KMS-11 (cell line): ENCODE data around the gene RPUSD3.
"Not testable (repeated sequence)": the region's sequence is repeated elsewhere in the genome, so short reads cannot be mapped to it uniquely, and the experiment has no call there.

Source experiments
- H2AFZ ChIP-seq: fragments of 200-600 bp; sonication (generic); 2 replicates; pipeline ENCODE4 v1.6.1; 2016; ENCODE audit warnings: antibody characterized with exemption, mixed run types, low read depth
- H3K27ac ChIP-seq: fragments of 200-600 bp; sonication (generic); 2 replicates; pipeline ENCODE4 v1.6.1; 2016; ENCODE audit warnings: mild to moderate bottlenecking, mixed run types
- H3K27me3 ChIP-seq: fragments of 200-600 bp; sonication (generic); 2 replicates; pipeline ENCODE4 v1.6.1; 2017; ENCODE audit warnings: mild to moderate bottlenecking, low read depth, mixed run types, moderate library complexity; ENCODE audit not compliant: insufficient read depth
- H3K36me3 ChIP-seq: fragments of 200-600 bp; sonication (generic); 2 replicates; pipeline ENCODE4 v1.6.1; 2017; ENCODE audit warnings: mild to moderate bottlenecking, mixed run types; ENCODE audit not compliant: insufficient read depth
- H3K4me1 ChIP-seq: fragments of 200-600 bp; sonication (generic); 2 replicates; pipeline ENCODE4 v1.6.1; 2016; ENCODE audit warnings: mild to moderate bottlenecking, low read depth, mixed run types; ENCODE audit not compliant: poor library complexity, severe bottlenecking
- H3K4me2 ChIP-seq: fragments of 200-600 bp; sonication (generic); 2 replicates; pipeline ENCODE4 v1.7.0; 2016; ENCODE audit warnings: mild to moderate bottlenecking, mixed run types
- H3K4me3 ChIP-seq: fragments of 200-600 bp; sonication (generic); IDR thresholded peaks from 2 replicates; pipeline ENCODE4 v1.6.1; 2017; ENCODE audit warnings: low read depth, low read length, mixed read lengths; ENCODE audit not compliant: insufficient read depth
- H3K79me2 ChIP-seq: fragments of 200-600 bp; sonication (generic); 2 replicates; pipeline ENCODE4 v1.6.1; 2016; ENCODE audit warnings: low read depth, mixed run types; ENCODE audit not compliant: insufficient read depth
- H3K9ac ChIP-seq: fragments of 200-600 bp; sonication (generic); 2 replicates; pipeline ENCODE4 v1.6.1; 2016; ENCODE audit warnings: mild to moderate bottlenecking, mixed run types
- H4K20me1 ChIP-seq: fragments of 200-600 bp; sonication (generic); 2 replicates; pipeline ENCODE4 v1.6.1; 2016; ENCODE audit warnings: mild to moderate bottlenecking, mixed run types; ENCODE audit not compliant: insufficient read depth
- TF ChIP-seq, protein P1 (sequence below): fragments of 200-600 bp; sonication (generic); conservative IDR thresholded peaks from 2 replicates; pipeline ENCODE4 v1.6.1; 2017; ENCODE audit warnings: low read depth, mild to moderate bottlenecking, antibody characterized with exemption, low read length, moderate library complexity, mixed read lengths

RPUSD3 gene

DNA sequence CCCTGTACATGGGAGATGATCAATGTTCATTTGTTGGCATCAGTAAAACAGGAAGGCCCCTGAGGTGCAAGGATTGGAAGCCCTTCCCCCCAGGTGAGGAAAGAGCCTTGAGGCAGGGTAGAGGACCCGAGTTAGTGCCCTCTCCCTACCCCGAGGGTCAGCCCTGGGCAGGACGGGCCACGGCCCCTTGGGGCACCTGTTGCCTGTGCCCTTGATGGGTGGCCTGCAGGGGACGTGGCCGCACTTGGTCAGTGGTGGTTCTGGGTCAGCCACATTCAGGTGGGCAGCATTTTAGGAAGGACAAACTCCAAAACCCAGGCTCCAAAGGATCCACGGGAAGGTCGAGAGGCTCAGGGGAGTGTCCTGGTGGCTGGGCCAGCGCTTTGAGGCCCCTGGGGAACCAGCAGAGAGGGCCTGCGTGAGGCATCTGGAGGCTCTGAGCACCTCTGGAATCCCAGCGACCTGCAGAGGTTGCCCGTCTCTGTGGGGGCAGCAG lies 15.8 kb upstream of the RPUSD3 start:
- H4K20me1 ChIP-seq: no peaks in the 10 kb centered on the region
- no peak overlapping the region for H3K27ac ChIP-seq
- no peak overlapping the region for H2AFZ ChIP-seq
- no peak overlapping the region for H3K4me2 ChIP-seq
- TF ChIP-seq, protein P1, sequence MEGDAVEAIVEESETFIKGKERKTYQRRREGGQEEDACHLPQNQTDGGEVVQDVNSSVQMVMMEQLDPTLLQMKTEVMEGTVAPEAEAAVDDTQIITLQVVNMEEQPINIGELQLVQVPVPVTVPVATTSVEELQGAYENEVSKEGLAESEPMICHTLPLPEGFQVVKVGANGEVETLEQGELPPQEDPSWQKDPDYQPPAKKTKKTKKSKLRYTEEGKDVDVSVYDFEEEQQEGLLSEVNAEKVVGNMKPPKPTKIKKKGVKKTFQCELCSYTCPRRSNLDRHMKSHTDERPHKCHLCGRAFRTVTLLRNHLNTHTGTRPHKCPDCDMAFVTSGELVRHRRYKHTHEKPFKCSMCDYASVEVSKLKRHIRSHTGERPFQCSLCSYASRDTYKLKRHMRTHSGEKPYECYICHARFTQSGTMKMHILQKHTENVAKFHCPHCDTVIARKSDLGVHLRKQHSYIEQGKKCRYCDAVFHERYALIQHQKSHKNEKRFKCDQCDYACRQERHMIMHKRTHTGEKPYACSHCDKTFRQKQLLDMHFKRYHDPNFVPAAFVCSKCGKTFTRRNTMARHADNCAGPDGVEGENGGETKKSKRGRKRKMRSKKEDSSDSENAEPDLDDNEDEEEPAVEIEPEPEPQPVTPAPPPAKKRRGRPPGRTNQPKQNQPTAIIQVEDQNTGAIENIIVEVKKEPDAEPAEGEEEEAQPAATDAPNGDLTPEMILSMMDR: no peak
- H3K4me1 ChIP-seq: no peaks in the 10 kb centered on the region
- H3K36me3 ChIP-seq: no peaks in the 10 kb centered on the region
- H3K79me2 ChIP-seq: no peaks in the 10 kb centered on the region
- H3K27me3 ChIP-seq: no peaks in the 10 kb centered on the region
- H3K9ac ChIP-seq: no peak overlapping the region
- H3K4me3 ChIP-seq: no peak overlapping the region

DNA sequence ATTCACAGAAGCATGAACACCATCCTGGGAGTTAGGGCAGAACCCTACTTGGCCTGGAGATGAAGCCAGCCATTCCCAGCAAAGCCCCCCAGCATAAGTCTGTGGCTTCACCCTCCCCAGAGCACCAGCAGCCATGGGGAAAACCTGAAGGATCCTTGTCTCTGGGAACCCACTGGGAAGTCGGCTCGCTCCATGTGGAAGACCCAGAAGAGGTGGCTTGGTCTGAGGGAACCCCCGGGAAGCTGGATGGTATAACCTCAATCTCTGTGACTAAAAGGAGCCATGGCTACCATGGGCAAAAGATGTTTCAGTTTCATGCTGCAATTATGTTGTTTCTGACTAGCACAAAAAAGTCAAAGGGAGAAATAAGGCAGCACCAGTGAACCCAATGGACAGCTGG lies 11.8 kb upstream of the RPUSD3 start:
- H3K79me2 ChIP-seq: no peaks in the 10 kb centered on the region
- H3K27ac ChIP-seq: no peak overlapping the region
- no peaks in the 10 kb centered on the region for H3K4me1 ChIP-seq
- H2AFZ ChIP-seq: no peak overlapping the region
- no peak overlapping the region for H3K4me2 ChIP-seq
- no peak overlapping the region for H3K4me3 ChIP-seq
- no peaks in the 10 kb centered on the region for H4K20me1 ChIP-seq
- TF ChIP-seq, protein P1: no peak
- no peaks in the 10 kb centered on the region for H3K27me3 ChIP-seq
- no peaks in the 10 kb centered on the region for H3K36me3 ChIP-seq
- H3K9ac ChIP-seq: no peak overlapping the region

DNA sequence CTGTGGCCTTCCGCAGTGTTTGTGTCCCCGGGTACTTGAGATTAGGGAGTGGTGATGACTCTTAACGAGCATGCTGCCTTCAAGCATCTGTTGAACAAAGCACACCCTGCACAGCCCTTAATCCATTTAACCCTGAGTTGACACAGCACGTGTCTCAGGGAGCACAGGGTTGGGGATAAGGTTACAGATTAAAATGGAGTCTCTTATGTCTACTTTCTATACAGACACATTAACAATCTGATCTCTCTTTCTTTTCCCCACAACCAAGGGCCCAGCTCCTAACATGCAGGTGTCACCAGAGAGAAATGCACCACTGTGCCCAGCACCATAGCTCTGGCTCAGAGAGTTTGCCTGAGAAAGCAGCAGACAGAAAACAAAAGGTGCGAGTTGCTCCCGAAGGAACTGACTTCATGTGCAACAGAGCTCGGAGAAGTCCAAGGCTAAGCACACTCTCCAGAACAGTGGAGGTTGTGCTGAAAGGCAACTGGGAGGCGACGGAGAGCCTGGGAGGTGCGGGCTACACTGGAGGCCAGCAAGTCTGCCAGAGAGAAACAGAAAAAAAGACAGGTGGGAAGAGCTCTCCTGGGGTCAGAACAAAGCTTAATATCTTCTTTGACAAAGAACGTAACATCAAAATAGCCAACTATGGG lies 10.6 kb upstream of the RPUSD3 start:
- H3K4me1 ChIP-seq, H4K20me1 ChIP-seq, H3K4me2 ChIP-seq: not testable (repeated sequence)

DNA sequence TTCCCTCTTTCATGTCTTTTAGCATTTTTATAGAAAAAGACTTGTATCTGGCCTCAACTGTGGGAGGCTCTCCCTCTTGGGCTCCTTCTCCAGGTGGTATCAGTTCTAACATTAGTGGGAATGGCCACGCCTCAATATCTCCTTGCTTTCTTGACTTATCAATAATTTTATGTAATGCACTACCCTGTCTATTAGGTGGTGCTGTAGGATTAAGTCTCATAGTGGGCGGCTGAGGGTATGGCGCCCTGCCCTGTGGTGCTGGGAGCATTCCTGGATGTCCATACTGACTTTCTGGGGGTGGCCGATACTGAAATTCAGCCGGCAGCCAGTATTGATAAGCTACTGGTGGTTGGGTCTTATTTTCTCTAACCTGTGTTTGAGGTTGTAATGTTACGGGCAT lies 8.7 kb upstream of the RPUSD3 start:
- TF ChIP-seq, protein P1: no peak
- Histone ChIP-seq H3K79me2 (no peaks in the 10 kb centered on the region), H3K36me3 (no peaks in the 10 kb centered on the region), H3K9ac (no peak overlapping the region), H3K27ac (no peak overlapping the region), H3K4me2 (no peak overlapping the region), H2AFZ (no peak overlapping the region), H4K20me1 (no peaks in the 10 kb centered on the region), H3K4me3 (no peak overlapping the region), H3K27me3 (no peaks in the 10 kb centered on the region), H3K4me1 (no peaks in the 10 kb centered on the region)

More for the DNA sequence above, 10.6 kb upstream of the RPUSD3 start:
- H3K27ac ChIP-seq, H3K27me3 ChIP-seq, H2AFZ ChIP-seq, H3K36me3 ChIP-seq, H3K9ac ChIP-seq, H3K79me2 ChIP-seq, H3K4me3 ChIP-seq: not testable (repeated sequence)

DNA sequence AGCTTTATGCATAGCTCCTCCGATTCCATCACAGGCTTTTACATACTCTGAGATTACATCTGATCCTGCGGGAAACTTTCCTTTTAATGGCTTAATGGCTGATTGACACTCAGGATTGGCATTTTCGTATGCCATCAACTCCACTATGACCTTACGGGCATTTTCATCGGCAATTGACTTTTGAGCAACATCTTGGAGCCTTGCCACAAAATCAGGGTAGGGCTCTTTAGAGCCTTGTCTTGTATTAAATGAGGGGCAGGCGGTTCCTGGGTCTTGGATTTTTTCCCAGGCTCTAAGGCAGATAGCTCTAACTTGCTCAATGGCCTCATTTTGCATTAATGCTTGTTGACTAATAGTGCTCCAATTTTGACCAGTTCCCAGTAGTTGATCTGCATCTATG lies 8.1 kb upstream of the RPUSD3 start:
- H3K9ac ChIP-seq, H3K27ac ChIP-seq, H4K20me1 ChIP-seq, H2AFZ ChIP-seq, H3K4me1 ChIP-seq, H3K4me2 ChIP-seq, H3K27me3 ChIP-seq, H3K4me3 ChIP-seq, H3K36me3 ChIP-seq, H3K79me2 ChIP-seq: not testable (repeated sequence)

DNA sequence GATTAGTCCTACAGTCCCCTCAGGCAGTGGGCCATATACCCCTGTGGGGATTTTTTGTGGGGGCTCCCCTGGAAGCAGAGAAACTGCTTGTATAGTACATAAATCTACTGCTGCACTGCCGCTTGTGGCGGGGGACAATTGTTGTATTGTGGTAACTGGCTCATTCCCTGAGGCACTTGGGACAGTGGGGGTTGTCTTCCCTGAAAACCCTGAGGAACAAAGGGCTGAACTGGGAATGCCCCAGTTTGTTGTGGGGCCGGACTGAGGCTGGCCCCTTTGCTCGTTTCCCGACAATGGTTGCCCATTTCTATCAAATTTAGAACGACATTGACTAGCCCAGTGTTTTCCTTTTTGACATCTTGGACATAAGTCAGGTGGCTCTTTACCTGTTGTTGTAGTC lies 7.6 kb upstream of the RPUSD3 start:
- not testable (repeated sequence) for H3K27me3 ChIP-seq, H2AFZ ChIP-seq, H3K4me3 ChIP-seq, H3K27ac ChIP-seq, H4K20me1 ChIP-seq, H3K79me2 ChIP-seq, H3K4me1 ChIP-seq, H3K36me3 ChIP-seq, H3K4me2 ChIP-seq, H3K9ac ChIP-seq
